Karpas-422 (cell line): ENCODE measurements around the gene RASGRF1. TPM values are rescaled to one million over a fixed set of nuclear protein-coding genes. Genes with fewer than 3 reads are reported as not detected.
"Not testable (repeated sequence)": the region's sequence is repeated elsewhere in the genome, so short reads cannot be mapped to it uniquely, and the experiment has no call there.

Experiments used
- DNase-seq: peaks from one replicate; pipeline ENCODE4 v3.0.0-alpha.2; 2015
- H2AFZ ChIP-seq: fragments of 200-600 bp; sonication (generic); 2 replicates; pipeline ENCODE4 v1.6.1; 2014; ENCODE audit warnings: antibody characterized with exemption, low read length, mixed read lengths
- H3K27ac ChIP-seq: fragments of 200-600 bp; sonication (generic); 2 replicates; pipeline ENCODE4 v1.5.1; 2014; ENCODE audit warnings: mild to moderate bottlenecking, low read length, moderate library complexity
- H3K27me3 ChIP-seq: fragments of 200-600 bp; sonication (generic); 2 replicates; pipeline ENCODE4 v1.6.1; 2014; ENCODE audit warnings: low read length, mixed read lengths
- H3K36me3 ChIP-seq: fragments of 200-600 bp; sonication (generic); 2 replicates; pipeline ENCODE4 v1.6.1; 2014; ENCODE audit warnings: low read length, mixed read lengths; ENCODE audit not compliant: insufficient read depth
- H3K4me1 ChIP-seq: fragments of 200-600 bp; sonication (generic); 2 replicates; pipeline ENCODE4 v1.6.1; 2014; ENCODE audit warnings: mild to moderate bottlenecking, low read length, mixed read lengths
- H3K4me2 ChIP-seq: fragments of 200-600 bp; sonication (generic); 2 replicates; pipeline ENCODE4 v1.6.1; 2014; ENCODE audit warnings: low read length, low read depth, mild to moderate bottlenecking; ENCODE audit not compliant: poor library complexity, severe bottlenecking
- H3K4me3 ChIP-seq: fragments of 200-600 bp; sonication (generic); 2 replicates; pipeline ENCODE4 v1.5.1; 2014; ENCODE audit warnings: mild to moderate bottlenecking, antibody characterized with exemption, low read length, mixed read lengths
- H3K79me2 ChIP-seq: fragments of 200-600 bp; sonication (generic); 2 replicates; pipeline ENCODE4 v1.6.1; 2014; ENCODE audit warnings: mild to moderate bottlenecking, low read length, mixed read lengths
- H3K9ac ChIP-seq: fragments of 200-600 bp; sonication (generic); 2 replicates; pipeline ENCODE4 v1.6.0; 2014; ENCODE audit warnings: low read length
- H3K9me2 ChIP-seq: fragments of 200-600 bp; sonication (generic), shearing (Covaris generic); replicated peaks from 2 replicates; pipeline ENCODE4 v1.6.0; 2014; ENCODE audit warnings: mild to moderate bottlenecking, low read length, moderate library complexity; ENCODE audit not compliant: insufficient read depth
- H3K9me3 ChIP-seq: fragments of 300-700, 200-600 bp; sonication (generic); 2 replicates; pipeline ENCODE4 v1.6.1; 2014; ENCODE audit warnings: low read length, mixed read lengths
- H4K20me1 ChIP-seq: fragments of 200-600 bp; sonication (generic); 2 replicates; pipeline ENCODE4 v1.6.1; 2014; ENCODE audit warnings: mild to moderate bottlenecking, antibody characterized with exemption, low read length, low read depth; ENCODE audit not compliant: insufficient read depth
- total RNA-seq: library from RNA; depleted of rRNA; stranded (reverse); fragments of >200 nt; shearing (Covaris generic); gene quantifications from 2 replicates; pipeline ENCODE4 v1.2.3, GENCODE V29; 2014; ENCODE audit warnings: low replicate concordance

Gene RASGRF1
- total RNA-seq, 1 experiment from 2014 or later: 10.5 TPM

GRCh38 chr15:78931439-78932257, 158.9 kb downstream of the RASGRF1 start:
- H3K36me3 ChIP-seq: no peaks in the 10 kb centered on the region
- DNase-seq: no peak
- H3K4me2 ChIP-seq: no peak overlapping the region
- H3K9me3 ChIP-seq: no peaks in the 10 kb centered on the region
- no peaks in the 10 kb centered on the region for H3K79me2 ChIP-seq
- H3K27ac ChIP-seq: no peak overlapping the region
- H3K4me1 ChIP-seq: no peaks in the 10 kb centered on the region
- no peak overlapping the region for H2AFZ ChIP-seq
- no peak overlapping the region for H3K4me3 ChIP-seq
- H3K27me3 ChIP-seq: no peaks in the 10 kb centered on the region
- no peaks in the 10 kb centered on the region for H3K9me2 ChIP-seq
- no peak overlapping the region for H3K9ac ChIP-seq
- no peaks in the 10 kb centered on the region for H4K20me1 ChIP-seq

GRCh38 chr15:78930577-78931388, 159.8 kb downstream of the RASGRF1 start:
- H3K9ac ChIP-seq: no peak overlapping the region

DNA sequence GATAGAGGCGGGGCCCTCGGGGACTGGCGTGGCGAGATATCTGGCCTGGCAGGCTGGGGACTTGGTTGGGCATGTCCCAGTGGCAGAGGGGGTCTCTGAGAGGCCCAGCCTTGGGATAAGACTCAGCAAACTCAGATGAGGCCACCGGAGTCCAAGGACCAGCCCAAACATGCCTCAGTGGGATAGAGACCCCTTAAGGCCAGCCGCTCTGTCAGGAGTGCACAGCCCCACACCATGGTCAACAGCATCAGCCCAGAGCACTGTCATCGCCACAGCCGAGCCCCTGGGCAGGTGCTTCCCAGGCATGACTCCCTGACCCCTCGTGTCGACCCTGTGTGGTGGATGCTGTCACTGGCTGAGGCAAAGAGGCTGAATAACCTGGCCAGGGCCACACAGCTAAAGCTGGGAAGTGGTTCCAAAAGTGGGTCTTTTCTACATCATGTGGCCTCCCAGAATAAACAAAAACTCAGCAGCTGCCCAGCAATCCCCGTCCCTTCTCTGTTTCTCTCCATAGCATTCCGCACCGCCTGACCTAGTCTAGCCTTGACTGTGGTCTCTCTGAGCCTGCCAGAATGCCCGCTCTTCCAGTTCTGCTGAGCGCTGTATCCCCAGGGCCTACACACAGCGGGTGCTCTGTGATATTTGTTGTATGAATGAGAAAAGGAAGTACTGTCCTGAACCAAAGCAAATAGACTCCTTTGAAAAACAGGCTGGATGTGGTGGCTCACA, 160.9 kb downstream of the RASGRF1 start:
- Histone ChIP-seq H3K9me2 (no peaks in the 10 kb centered on the region), H3K4me2 (no peak overlapping the region), H2AFZ (no peak overlapping the region), H3K27me3 (no peaks in the 10 kb centered on the region), H4K20me1 (no peaks in the 10 kb centered on the region), H3K4me1 (no peaks in the 10 kb centered on the region), H3K36me3 (peaks cover 3% of the 10 kb centered on the region; the same call in 1 of the 2 replicates), H3K9ac (no peak overlapping the region), H3K27ac (no peak overlapping the region), H3K9me3 (no peaks in the 10 kb centered on the region), H3K79me2 (no peaks in the 10 kb centered on the region), H3K4me3 (no peak overlapping the region)
- DNase-seq: no peak

More at GRCh38 chr15:78930577-78931388, 159.8 kb downstream of the RASGRF1 start:
- H3K79me2 ChIP-seq: no peaks in the 10 kb centered on the region
- no peaks in the 10 kb centered on the region for H3K27me3 ChIP-seq
- H3K9me3 ChIP-seq: no peaks in the 10 kb centered on the region
- no peak for DNase-seq
- no peak overlapping the region for H3K27ac ChIP-seq
- H3K9me2 ChIP-seq: no peaks in the 10 kb centered on the region
- no peak overlapping the region for H3K4me2 ChIP-seq
- H2AFZ ChIP-seq: no peak overlapping the region
- no peaks in the 10 kb centered on the region for H4K20me1 ChIP-seq
- no peaks in the 10 kb centered on the region for H3K4me1 ChIP-seq
- peaks cover 3% of the 10 kb centered on the region; the same call in 1 of the 2 replicates for H3K36me3 ChIP-seq
- no peak overlapping the region for H3K4me3 ChIP-seq

DNA sequence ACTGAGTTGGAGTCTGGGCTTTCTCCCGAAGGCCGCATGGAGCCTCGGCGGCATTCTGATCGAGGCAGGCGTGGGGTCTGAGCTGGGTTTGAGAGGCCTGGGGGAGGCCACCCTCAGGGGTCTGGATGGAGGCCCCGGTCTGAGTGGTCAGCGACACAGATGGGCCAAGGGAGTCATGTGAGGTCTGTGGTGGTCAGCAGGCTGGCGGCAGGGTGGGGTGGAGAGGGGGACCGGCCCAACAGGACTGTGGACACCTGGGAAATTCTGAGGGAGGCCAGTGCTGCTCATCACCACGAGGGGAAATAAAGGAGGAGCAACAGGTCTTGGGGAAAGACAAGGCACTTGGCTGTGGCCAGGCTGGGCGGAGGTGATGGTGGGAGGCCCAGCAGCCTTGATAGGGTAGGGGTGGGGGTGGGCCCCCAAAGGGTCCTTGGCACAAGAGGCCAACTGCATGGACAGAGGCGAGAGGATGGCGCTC, 161.9 kb downstream of the RASGRF1 start:
- H3K79me2 ChIP-seq: no peaks in the 10 kb centered on the region
- no peak overlapping the region for H2AFZ ChIP-seq
- no peaks in the 10 kb centered on the region for H4K20me1 ChIP-seq
- H3K9me3 ChIP-seq: no peaks in the 10 kb centered on the region
- H3K4me1 ChIP-seq: no peaks in the 10 kb centered on the region
- no peaks in the 10 kb centered on the region for H3K27me3 ChIP-seq
- DNase-seq: no peak
- H3K9me2 ChIP-seq: no peaks in the 10 kb centered on the region
- H3K27ac ChIP-seq: no peak overlapping the region
- H3K36me3 ChIP-seq: peaks cover 3% of the 10 kb centered on the region; the same call in 1 of the 2 replicates
- no peak overlapping the region for H3K4me2 ChIP-seq
- no peak overlapping the region for H3K9ac ChIP-seq
- H3K4me3 ChIP-seq: no peak overlapping the region

- not testable (repeated sequence) for H2AFZ ChIP-seq, H3K9me2 ChIP-seq, H3K4me3 ChIP-seq, H3K27me3 ChIP-seq, H3K9me3 ChIP-seq, H3K36me3 ChIP-seq, H4K20me1 ChIP-seq, H3K79me2 ChIP-seq, DNase-seq, H3K4me2 ChIP-seq, H3K4me1 ChIP-seq, H3K9ac ChIP-seq, H3K27ac ChIP-seq
Measured at GRCh38 chr15:78928176-78928575, 162.4 kb downstream of the RASGRF1 start.

GRCh38 chr15:78927077-78927790, 163.3 kb downstream of the RASGRF1 start:
- Histone ChIP-seq H3K9me2 (no peaks in the 10 kb centered on the region), H3K9ac (no peak overlapping the region), H3K4me3 (no peak overlapping the region), H4K20me1 (no peaks in the 10 kb centered on the region), H3K36me3 (peaks cover 3% of the 10 kb centered on the region), H3K27me3 (no peaks in the 10 kb centered on the region), H3K4me1 (no peaks in the 10 kb centered on the region), H3K9me3 (no peaks in the 10 kb centered on the region), H3K27ac (no peak overlapping the region), H3K79me2 (no peaks in the 10 kb centered on the region), H2AFZ (no peak overlapping the region), H3K4me2 (no peak overlapping the region)
- no peak for DNase-seq

GRCh38 chr15:78925956-78926743, 164.4 kb downstream of the RASGRF1 start:
- H3K36me3 ChIP-seq: peaks cover 3% of the 10 kb centered on the region
- H3K4me2 ChIP-seq: no peak overlapping the region
- H4K20me1 ChIP-seq: no peaks in the 10 kb centered on the region
- no peak overlapping the region for H2AFZ ChIP-seq
- H3K9me3 ChIP-seq: no peaks in the 10 kb centered on the region
- H3K9ac ChIP-seq: no peak overlapping the region
- H3K79me2 ChIP-seq: no peaks in the 10 kb centered on the region
- H3K27ac ChIP-seq: no peak overlapping the region
- no peaks in the 10 kb centered on the region for H3K9me2 ChIP-seq
- H3K27me3 ChIP-seq: no peaks in the 10 kb centered on the region
- H3K4me3 ChIP-seq: no peak overlapping the region
- no peak for DNase-seq
- no peaks in the 10 kb centered on the region for H3K4me1 ChIP-seq
